NT2/D1 (cell line): ENCODE results near the gene SLC26A9.

Experiments
- SUZ12 ChIP-seq: IDR thresholded peaks from 2 replicates; pipeline ENCODE4 v1.6.1; 2011; ENCODE audit not compliant: insufficient read length, insufficient read depth; ENCODE audit errors: extremely low read depth
- YY1 ChIP-seq: IDR thresholded peaks from 2 replicates; pipeline ENCODE4 v1.6.1; 2011; ENCODE audit not compliant: insufficient read length, insufficient read depth
- ZNF274 ChIP-seq: IDR thresholded peaks from 2 replicates; pipeline ENCODE4 v1.6.1; 2011; ENCODE audit warnings: mild to moderate bottlenecking, low read depth, low read length

DNA sequence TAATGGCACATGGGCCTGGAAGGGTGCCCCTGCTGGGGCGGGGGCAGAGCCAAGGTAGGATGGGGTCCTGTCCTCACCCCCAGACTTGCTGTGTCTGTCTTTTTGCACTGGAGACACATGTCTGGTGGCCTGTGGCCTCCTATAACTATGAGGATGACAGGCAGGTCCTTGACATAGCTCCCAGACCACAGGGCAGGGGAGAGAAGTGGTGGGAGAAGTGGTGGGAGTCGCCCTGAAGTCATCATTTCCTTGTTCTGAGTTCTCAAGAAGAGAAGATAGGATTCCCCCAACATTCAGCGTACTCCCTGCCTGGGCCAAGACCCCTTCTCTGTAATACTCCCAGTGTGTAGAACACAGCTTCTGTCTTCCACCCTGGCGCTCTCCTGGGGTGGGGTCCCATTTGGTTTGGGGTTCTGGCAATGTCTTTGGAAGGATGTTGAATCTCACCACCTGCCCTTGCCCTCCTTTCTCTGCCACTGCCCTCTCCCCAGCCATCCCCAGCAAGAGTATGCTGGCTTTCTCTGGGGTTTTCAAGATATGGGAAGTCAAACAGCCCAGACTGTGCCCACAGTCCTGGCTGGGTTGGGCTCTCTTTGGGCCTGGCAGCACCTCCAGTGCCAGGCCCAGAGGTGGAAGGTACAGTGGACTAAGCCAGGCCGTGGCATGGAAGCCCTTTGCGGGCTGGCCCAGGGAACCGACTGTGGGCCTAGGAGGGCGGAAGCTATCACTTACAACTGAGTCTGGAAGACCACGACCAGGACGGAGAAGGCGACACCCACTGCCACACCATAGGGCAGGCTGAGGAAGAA is 19.4 kb downstream of the SLC26A9 start:
- TF ChIP-seq ZNF274 (no peak), SUZ12 (no peak), YY1 (no peak)
